22Rv1 (cell line): ENCODE data around the gene MSI2.

Source experiments
- H3K27ac ChIP-seq: fragments of 450-650 bp; 2 replicates; pipeline ENCODE4 v1.5.1; 2017
- ZFX ChIP-seq: fragments of 450-650 bp; IDR thresholded peaks from 2 replicates; pipeline ENCODE4 v1.6.1; 2017; ENCODE audit warnings: antibody characterized with exemption, borderline replicate concordance
- TF ChIP-seq, protein P1 (sequence below): fragments of 450-650 bp; IDR thresholded peaks from 2 replicates; pipeline ENCODE4 v1.5.1; 2017; ENCODE audit warnings: mild to moderate bottlenecking

The MSI2 gene

GRCh38 chr17:57539529-57540301, 283.4 kb downstream of the MSI2 start:
- TF ChIP-seq, protein P1, sequence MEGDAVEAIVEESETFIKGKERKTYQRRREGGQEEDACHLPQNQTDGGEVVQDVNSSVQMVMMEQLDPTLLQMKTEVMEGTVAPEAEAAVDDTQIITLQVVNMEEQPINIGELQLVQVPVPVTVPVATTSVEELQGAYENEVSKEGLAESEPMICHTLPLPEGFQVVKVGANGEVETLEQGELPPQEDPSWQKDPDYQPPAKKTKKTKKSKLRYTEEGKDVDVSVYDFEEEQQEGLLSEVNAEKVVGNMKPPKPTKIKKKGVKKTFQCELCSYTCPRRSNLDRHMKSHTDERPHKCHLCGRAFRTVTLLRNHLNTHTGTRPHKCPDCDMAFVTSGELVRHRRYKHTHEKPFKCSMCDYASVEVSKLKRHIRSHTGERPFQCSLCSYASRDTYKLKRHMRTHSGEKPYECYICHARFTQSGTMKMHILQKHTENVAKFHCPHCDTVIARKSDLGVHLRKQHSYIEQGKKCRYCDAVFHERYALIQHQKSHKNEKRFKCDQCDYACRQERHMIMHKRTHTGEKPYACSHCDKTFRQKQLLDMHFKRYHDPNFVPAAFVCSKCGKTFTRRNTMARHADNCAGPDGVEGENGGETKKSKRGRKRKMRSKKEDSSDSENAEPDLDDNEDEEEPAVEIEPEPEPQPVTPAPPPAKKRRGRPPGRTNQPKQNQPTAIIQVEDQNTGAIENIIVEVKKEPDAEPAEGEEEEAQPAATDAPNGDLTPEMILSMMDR = no peak
- no peak for TF ChIP-seq ZFX
- H3K27ac ChIP-seq = no peak overlapping the region

DNA sequence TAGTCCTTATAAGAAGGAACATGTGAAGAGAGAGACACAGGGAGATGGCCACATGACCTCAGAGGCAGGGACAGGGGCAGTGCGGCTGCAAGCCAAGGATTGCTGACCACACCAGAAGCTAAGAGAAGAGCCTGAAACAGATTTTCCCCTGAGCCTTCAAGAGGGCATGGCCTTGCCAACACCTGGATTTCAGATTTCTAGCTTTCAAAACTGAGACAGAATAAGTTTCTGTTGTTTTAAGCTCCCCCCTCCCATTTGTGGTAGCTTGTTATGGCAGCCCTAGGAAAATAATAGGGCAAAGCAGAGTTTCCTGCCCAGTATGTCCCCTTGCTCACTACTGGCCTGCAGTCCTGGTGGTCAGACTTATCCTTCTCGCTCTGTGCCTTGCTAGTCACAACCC, 284.3 kb downstream of the MSI2 start:
- no peak overlapping the region for H3K27ac ChIP-seq
- TF ChIP-seq, protein P1 = no peak
- TF ChIP-seq ZFX = no peak

- H3K27ac ChIP-seq = no peak overlapping the region
- TF ChIP-seq, protein P1 = no peak
- no peak for TF ChIP-seq ZFX
These were observed 284.7 kb downstream of the MSI2 start for GRCh38 chr17:57541049-57541448.

DNA sequence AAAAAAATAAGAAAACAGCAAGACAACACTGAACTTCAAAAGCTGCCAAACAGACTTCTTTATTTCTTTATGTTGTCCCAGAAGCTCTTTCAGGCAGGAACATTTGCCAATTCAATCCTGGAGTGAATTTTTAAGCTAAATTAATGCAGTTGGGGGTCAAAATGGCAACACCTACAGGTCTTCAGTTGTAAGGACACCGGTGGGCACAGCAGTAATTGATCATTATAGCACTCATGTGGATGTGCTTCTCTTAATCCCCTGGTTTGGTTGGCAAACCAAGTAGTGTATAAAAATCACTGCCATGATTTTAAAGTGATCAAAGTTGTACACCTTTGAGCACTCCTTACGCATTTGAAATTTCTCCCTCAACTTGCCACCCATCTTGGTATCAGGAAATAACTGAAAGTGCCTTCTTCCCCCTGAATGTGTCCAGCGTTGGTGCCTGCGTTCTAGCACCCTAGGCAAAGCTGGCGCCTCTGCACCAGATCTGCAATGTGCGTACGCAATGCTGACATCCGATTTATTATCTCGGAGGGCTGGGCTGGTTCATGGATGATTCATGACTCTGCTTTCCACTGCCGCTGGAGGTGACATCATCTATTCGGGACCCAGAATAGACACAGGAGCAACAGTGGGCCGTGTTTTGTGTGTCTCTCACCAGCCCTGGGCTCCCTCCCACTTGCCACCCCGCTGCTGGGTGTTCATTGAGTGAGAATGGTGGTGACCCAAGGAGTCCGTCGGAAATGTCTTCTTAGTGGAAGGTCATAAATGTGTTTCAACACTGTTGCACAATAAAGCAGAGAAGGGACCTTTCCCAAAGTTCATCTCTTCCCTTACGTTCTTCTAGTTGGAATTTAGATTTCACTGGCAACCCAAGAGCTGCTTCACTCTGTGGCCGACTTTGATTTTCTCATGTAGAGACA, 285.4 kb downstream of the MSI2 start:
- TF ChIP-seq ZFX = no peak
- TF ChIP-seq, protein P1 = no peak

GRCh38 chr17:57542510-57542909, 286.2 kb downstream of the MSI2 start:
- TF ChIP-seq, protein P1 = no peak
- no peak overlapping the region for H3K27ac ChIP-seq

More for the DNA sequence above, 285.4 kb downstream of the MSI2 start:
- no peak overlapping the region for H3K27ac ChIP-seq

- no peak overlapping the region for H3K27ac ChIP-seq
- no peak for TF ChIP-seq ZFX
- TF ChIP-seq, protein P1 = no peak
These were observed 286.9 kb downstream of the MSI2 start for GRCh38 chr17:57543230-57543629.

GRCh38 chr17:57544401-57544800, 288.1 kb downstream of the MSI2 start:
- no peak overlapping the region for H3K27ac ChIP-seq

More at GRCh38 chr17:57544401-57544800, 288.1 kb downstream of the MSI2 start:
- no peak for TF ChIP-seq ZFX
- TF ChIP-seq, protein P1 = no peak
